Bronchial epithelial cell (primary cell): Measurements from ENCODE around the gene FAM167B. TPM values are rescaled to one million over a fixed set of nuclear protein-coding genes. Genes with fewer than 3 reads are reported as not detected.

Experiments
- DNase-seq: peaks from one replicate; pipeline ENCODE4 v3.0.0-alpha.2; 2010; ENCODE audit warnings: low read depth
- FAIRE-seq: peaks from 2 replicates; lab custom pipeline; 2011; peaks lifted over from hg19 to GRCh38; lab: Jason Lieb, UNC
- H3K27me3 ChIP-seq: 2 replicates; pipeline ENCODE4 v1.5.1; 2011; ENCODE audit warnings: low read length; ENCODE audit not compliant: control insufficient read depth, insufficient read depth
- H3K36me3 ChIP-seq: 2 replicates; pipeline ENCODE4 v1.5.1; 2011; ENCODE audit warnings: low read length; ENCODE audit not compliant: control insufficient read depth, insufficient read depth
- H3K4me3 ChIP-seq: 2 replicates; pipeline ENCODE4 v1.5.1; 2011; ENCODE audit warnings: mild to moderate bottlenecking, low read depth, low read length, control low read depth
- total RNA-seq: library from RNA; depleted of rRNA; stranded (reverse); fragments of >200 nt; gene quantifications from 2 replicates; pipeline ENCODE4 v1.2.1, GENCODE V29; 2014
- TF ChIP-seq, protein P1 (sequence below): IDR thresholded peaks from 2 replicates; pipeline ENCODE4 v1.5.1; 2011; ENCODE audit warnings: mild to moderate bottlenecking, moderate library complexity, low read length, control low read depth, inconsistent platforms; ENCODE audit not compliant: insufficient read depth, severe bottlenecking

FAM167B gene
- total RNA-seq, 1 donor from 2014 or later = 0.26 TPM

- Histone ChIP-seq H3K4me3 (peak within 1 kb of the TSS; percentile 51), H3K27me3 (no peaks in the 10 kb centered on the region), H3K36me3 (peaks cover 9% of the 10 kb centered on the region)
- DNase-seq (peak; percentile 42), FAIRE-seq (no peak)
- TF ChIP-seq, protein P1, sequence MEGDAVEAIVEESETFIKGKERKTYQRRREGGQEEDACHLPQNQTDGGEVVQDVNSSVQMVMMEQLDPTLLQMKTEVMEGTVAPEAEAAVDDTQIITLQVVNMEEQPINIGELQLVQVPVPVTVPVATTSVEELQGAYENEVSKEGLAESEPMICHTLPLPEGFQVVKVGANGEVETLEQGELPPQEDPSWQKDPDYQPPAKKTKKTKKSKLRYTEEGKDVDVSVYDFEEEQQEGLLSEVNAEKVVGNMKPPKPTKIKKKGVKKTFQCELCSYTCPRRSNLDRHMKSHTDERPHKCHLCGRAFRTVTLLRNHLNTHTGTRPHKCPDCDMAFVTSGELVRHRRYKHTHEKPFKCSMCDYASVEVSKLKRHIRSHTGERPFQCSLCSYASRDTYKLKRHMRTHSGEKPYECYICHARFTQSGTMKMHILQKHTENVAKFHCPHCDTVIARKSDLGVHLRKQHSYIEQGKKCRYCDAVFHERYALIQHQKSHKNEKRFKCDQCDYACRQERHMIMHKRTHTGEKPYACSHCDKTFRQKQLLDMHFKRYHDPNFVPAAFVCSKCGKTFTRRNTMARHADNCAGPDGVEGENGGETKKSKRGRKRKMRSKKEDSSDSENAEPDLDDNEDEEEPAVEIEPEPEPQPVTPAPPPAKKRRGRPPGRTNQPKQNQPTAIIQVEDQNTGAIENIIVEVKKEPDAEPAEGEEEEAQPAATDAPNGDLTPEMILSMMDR = no peak
These were observed 46.6 kb upstream of the FAM167B start, which contains the start of gene CCDC28B for GRCh38 chr1:32200226-32201010. CCDC28B (plus strand) TSS chr1:32200595; CDS start chr1:32201936, 1,341 bp downstream.

DNA sequence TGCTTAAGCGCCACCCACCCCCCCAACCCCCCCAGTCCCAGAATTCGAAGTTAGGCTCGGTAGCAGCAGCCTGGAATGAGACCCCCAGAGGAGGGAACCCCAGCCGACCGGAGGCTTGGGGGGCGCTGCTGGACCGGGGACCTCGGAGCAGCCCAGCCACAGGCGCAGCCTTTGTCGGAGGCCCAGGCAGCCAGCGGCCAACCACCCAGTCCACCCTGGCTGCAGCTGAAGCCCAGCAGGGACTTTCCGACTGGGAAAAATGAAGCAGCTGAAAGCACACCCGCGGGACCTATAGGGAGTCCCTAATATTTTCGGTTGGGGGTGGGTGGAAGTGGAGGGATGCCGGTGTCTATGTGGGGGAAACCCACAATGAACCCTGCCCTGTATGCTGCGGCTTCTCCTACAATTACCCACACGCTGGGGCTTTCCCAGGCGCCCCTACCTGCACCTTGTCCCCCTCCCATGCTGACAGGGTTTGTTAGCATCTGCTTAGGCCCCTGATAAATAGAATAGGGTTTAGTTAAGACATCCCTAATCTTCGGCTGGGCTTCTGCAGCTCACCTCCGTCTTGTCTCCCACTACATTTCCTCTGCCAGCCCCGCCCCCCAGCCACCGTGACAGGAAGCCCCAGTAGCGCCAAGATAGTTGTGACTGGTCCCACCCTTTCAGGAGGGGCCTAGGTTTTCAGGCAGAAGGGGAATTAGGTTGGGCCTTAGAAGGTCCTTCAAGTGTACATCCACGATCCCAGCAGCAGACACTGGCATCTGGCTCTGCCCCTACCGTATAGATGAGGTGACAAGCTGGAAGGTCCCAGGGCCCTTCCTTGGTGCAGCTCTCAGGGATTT, 45.8 kb upstream of the FAM167B start:
- Histone ChIP-seq H3K27me3 (no peaks in the 10 kb centered on the region), H3K4me3 (peak overlapping the region; percentile 51), H3K36me3 (peaks cover 3% of the 10 kb centered on the region)
- TF ChIP-seq, protein P1 = no peak
- FAIRE-seq (no peak), DNase-seq (no peak)

GRCh38 chr1:32204943-32205361, 42.1 kb upstream of the FAM167B start:
- FAIRE-seq (no peak), DNase-seq (no peak)
- H3K4me3 ChIP-seq = peak overlapping the region; percentile 67
- no peaks in the 10 kb centered on the region for H3K27me3 ChIP-seq
- TF ChIP-seq, protein P1 = no peak
- no peaks in the 10 kb centered on the region for H3K36me3 ChIP-seq

DNA sequence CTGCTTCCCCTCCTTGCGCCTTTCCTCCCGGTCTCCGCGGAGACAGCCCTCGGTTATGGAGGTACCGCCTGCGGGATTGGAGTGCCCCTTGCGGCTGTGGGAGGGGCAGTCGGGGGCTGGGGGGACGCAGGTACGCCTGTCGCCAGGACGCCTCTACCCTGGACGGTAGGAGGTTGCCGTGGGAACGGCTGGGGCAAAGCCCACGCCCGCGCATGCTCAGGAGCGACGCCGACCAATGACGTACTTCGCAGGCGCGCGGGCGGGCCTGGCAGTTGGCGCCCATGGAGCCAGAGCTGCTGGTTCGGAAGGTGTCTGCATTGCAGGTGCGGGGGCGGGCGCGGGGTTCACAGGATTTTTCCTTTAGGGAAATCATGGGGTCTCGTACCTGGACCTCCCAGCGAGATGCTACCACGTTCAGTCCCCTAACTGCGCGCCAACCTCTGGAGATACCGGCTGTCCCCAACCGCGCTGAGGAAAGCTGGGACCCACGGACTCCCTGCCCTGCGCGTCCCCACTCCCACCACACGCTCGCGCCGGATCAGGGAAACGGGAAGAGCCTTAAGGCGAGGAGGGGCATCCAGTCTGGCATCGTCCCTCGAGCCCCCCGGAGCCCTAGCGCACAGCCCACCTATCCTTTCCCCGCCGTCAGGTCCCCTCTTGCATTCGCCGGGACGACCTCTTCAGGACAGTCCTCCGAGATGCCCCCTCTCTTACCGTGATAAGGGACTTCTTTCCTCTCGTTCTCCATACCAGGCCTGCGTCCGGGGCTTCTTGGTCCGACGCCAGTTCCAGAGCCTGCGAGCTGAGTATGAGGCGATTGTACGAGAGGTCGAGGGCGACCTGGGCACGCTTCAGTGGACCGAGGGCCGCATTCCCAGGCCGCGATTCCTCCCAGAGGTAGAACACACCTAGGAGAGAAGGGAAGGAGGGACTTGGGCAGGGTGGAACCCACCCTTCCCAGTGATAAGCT, 41.3 kb upstream of the FAM167B start, which contains the start of gene IQCC:
TSS of gene IQCC (plus strand) at position 271 of the 970 bp plus-strand sequence. CDS start at position 282, 11 bp downstream.
- TF ChIP-seq, protein P1 = no peak
- Histone ChIP-seq H3K36me3 (no peaks in the 10 kb centered on the region), H3K27me3 (no peaks in the 10 kb centered on the region), H3K4me3 (peak within 1 kb of the TSS; percentile 67)
- FAIRE-seq (no peak), DNase-seq (peak; percentile 70)

- FAIRE-seq = no peak
- Histone ChIP-seq H3K36me3 (no peaks in the 10 kb centered on the region), H3K4me3 (no peak overlapping the region), H3K27me3 (no peaks in the 10 kb centered on the region)
- TF ChIP-seq, protein P1 = no peak
- no peak for DNase-seq
These were observed 38.6 kb upstream of the FAM167B start for GRCh38 chr1:32208469-32208868.
